ENCODE results near the gene CDK12.
A peak's percentile ranks its signal among the peaks of the same experiment; 100 is the strongest.

The CDK12 gene

GRCh38 chr17:39549747-39550573 is 88.7 kb downstream of the CDK12 start:
- no peak for DNase-seq

GRCh38 chr17:39551879-39552278 is 90.6 kb downstream of the CDK12 start:
- peak; percentile 30 for DNase-seq

- peak; percentile 53 for DNase-seq
Measured at GRCh38 chr17:39553341-39553945, 92.2 kb downstream of the CDK12 start.

- no peak for DNase-seq
Measured at GRCh38 chr17:39555368-39555767, 94.1 kb downstream of the CDK12 start.

GRCh38 chr17:39556423-39556822 is 95.1 kb downstream of the CDK12 start:
- no peak for DNase-seq

- no peak for DNase-seq
Measured at GRCh38 chr17:39562395-39562794, 101.1 kb downstream of the CDK12 start.

- no peak for DNase-seq
Measured at GRCh38 chr17:39562976-39563375, 101.7 kb downstream of the CDK12 start.

- no peak for DNase-seq
Measured at GRCh38 chr17:39563476-39563875, 102.2 kb downstream of the CDK12 start.

- DNase-seq: no peak
Measured at GRCh38 chr17:39564211-39564848, 103.0 kb downstream of the CDK12 start.

GRCh38 chr17:39566094-39566850 is 105.0 kb downstream of the CDK12 start:
- DNase-seq: no peak

GRCh38 chr17:39568702-39569101 is 107.4 kb downstream of the CDK12 start:
- no peak for DNase-seq

GRCh38 chr17:39569126-39569525 is 107.8 kb downstream of the CDK12 start:
- no peak for DNase-seq

- no peak for DNase-seq
Measured at GRCh38 chr17:39572121-39572520, 110.8 kb downstream of the CDK12 start.

GRCh38 chr17:39573447-39574298 is 112.4 kb downstream of the CDK12 start:
- DNase-seq: peak; percentile 43

- DNase-seq: peak; percentile 14
Measured at GRCh38 chr17:39576187-39576586, 114.9 kb downstream of the CDK12 start.

GRCh38 chr17:39578272-39578671 is 117.0 kb downstream of the CDK12 start:
- DNase-seq: no peak

- no peak for DNase-seq
Measured at GRCh38 chr17:39579318-39580081, 118.2 kb downstream of the CDK12 start.

- DNase-seq: no peak
Measured at GRCh38 chr17:39580082-39580468, 118.8 kb downstream of the CDK12 start.

GRCh38 chr17:39581071-39581758 is 119.9 kb downstream of the CDK12 start:
- no peak for DNase-seq

GRCh38 chr17:39581759-39582085 is 120.4 kb downstream of the CDK12 start:
- no peak for DNase-seq

GRCh38 chr17:39582658-39583057 is 121.4 kb downstream of the CDK12 start:
- DNase-seq: no peak
